Natural killer cell (primary cell): ENCODE results near the gene INPP1. TPM values are rescaled to one million over a fixed set of nuclear protein-coding genes. Genes with fewer than 3 reads are reported as not detected.

Experiments used
- ATAC-seq, 3 donors: fragments of 150-1000 bp in 2 of 3; fragments of 200-7000 bp in 1 of 3; cut with Tn5 transposase; 1 replicate in 1 of 3; 2 replicates in 2 of 3; pipeline ENCODE4 v1.10.0; 2021; ENCODE audit warnings: mild to moderate bottlenecking in 2 of 3, moderate library complexity in 2 of 3
- DNase-seq, 2 donors: peaks; one replicate each; pipeline versions ENCODE4 v3.0.0 to v3.0.0-alpha.2; 2013 to 2021; ENCODE audit warnings: mixed read lengths in 1 of 2
- H3K27ac ChIP-seq: one replicate; pipeline ENCODE4 v1.5.1; 2013; ENCODE audit warnings: mild to moderate bottlenecking, low read length
- H3K27me3 ChIP-seq: one replicate; pipeline ENCODE4 v1.6.1; 2013; ENCODE audit warnings: low read length; ENCODE audit not compliant: control insufficient read depth, insufficient read depth
- H3K36me3 ChIP-seq: one replicate; pipeline ENCODE4 v1.6.1; 2013; ENCODE audit warnings: low read length; ENCODE audit not compliant: control insufficient read depth, insufficient read depth
- H3K4me1 ChIP-seq: one replicate; pipeline ENCODE4 v1.6.1; 2013; ENCODE audit warnings: low read length; ENCODE audit not compliant: control insufficient read depth, insufficient read depth
- H3K4me3 ChIP-seq: one replicate; pipeline ENCODE4 v1.5.1; 2013; ENCODE audit warnings: low read length
- H3K9me3 ChIP-seq: one replicate; pipeline ENCODE4 v1.6.1; 2013; ENCODE audit warnings: low read length; ENCODE audit not compliant: control insufficient read depth, insufficient read depth
- H3K27ac Mint-ChIP-seq, 2 donors: one replicate each; pipeline ENCODE4 v1.8.0; 2022; ENCODE audit warnings: mild to moderate bottlenecking in 2 of 2, mixed read lengths in 2 of 2, moderate library complexity in 1 of 2
- H3K27me3 Mint-ChIP-seq, 2 donors: one replicate each; pipeline ENCODE4 v1.8.0; 2022; ENCODE audit warnings: low read depth in 2 of 2, mixed read lengths in 2 of 2
- H3K36me3 Mint-ChIP-seq: one replicate; pipeline ENCODE4 v1.8.0; 2022; ENCODE audit warnings: mixed read lengths
- H3K4me1 Mint-ChIP-seq, 2 donors: one replicate each; pipeline ENCODE4 v1.8.0; 2022; ENCODE audit warnings: mixed read lengths in 2 of 2
- H3K4me3 Mint-ChIP-seq: one replicate; pipeline ENCODE4 v1.8.0; 2022; ENCODE audit warnings: mild to moderate bottlenecking, moderate library complexity, mixed read lengths
- H3K9me3 Mint-ChIP-seq, 2 donors: one replicate each; pipeline ENCODE4 v1.8.0; 2022; ENCODE audit warnings: mixed read lengths in 2 of 2
- WGBS: methylation state at CpG from one replicate; pipeline ENCODE4 v1.1.7; 2013; ENCODE audit warnings: missing lambda C conversion rate; ENCODE audit not compliant: insufficient coverage; 5-methylcytosine and 5-hydroxymethylcytosine counted together
- intact Hi-C: fragments of 100-400 bp; cut with micrococcal nuclease; formaldehyde crosslinking; loops from one replicate; pipeline ENCODE4 v1.14.2; 2022
- total RNA-seq, 4 donors: library from RNA; stranded (reverse); fragments of 120-200 nt in 1 of 4; gene quantifications; one replicate each; pipeline versions ENCODE4 v1.2.3 to v1.2.4, GENCODE V29; 2013 to 2022
- TF ChIP-seq, protein P1 (sequence below): fragments of 200-600 bp; IDR thresholded peaks from one replicate; pipeline ENCODE4 v1.8.0; 2022; ENCODE audit warnings: antibody characterized with exemption

INPP1 gene
- total RNA-seq, 3 donors from 2014 or later (not counting 1 experiment from before 2014, with no cell fraction given) = 9.5 to 16.7 (median 9.6) TPM

DNA sequence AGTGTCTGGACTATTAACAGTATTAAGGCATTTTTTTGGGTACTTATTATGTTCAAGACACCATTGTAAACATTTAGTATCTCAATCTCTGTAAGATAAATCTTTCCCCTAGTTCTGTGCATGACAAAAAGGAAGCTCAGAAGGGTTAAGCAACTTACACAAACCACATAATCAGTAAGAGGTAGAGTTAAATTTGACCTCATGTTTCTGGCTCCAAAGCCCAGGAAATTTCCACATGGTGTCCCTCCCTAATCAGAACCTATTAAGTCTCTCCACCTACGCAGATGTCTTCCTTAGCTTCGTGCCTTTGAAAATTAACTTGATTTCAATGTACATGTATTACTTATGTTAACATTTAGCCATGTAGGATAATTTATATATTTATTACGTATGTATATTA is 66.8 kb downstream of the INPP1 start:
- Histone ChIP-seq H3K9me3 (no peaks in the 10 kb centered on the region), H3K27me3 (no peaks in the 10 kb centered on the region), H3K27ac (no peak overlapping the region), H3K36me3 (no peaks in the 10 kb centered on the region), H3K4me3 (no peak overlapping the region), H3K4me1 (peaks cover 21% of the 10 kb centered on the region)
- TF ChIP-seq, protein P1, sequence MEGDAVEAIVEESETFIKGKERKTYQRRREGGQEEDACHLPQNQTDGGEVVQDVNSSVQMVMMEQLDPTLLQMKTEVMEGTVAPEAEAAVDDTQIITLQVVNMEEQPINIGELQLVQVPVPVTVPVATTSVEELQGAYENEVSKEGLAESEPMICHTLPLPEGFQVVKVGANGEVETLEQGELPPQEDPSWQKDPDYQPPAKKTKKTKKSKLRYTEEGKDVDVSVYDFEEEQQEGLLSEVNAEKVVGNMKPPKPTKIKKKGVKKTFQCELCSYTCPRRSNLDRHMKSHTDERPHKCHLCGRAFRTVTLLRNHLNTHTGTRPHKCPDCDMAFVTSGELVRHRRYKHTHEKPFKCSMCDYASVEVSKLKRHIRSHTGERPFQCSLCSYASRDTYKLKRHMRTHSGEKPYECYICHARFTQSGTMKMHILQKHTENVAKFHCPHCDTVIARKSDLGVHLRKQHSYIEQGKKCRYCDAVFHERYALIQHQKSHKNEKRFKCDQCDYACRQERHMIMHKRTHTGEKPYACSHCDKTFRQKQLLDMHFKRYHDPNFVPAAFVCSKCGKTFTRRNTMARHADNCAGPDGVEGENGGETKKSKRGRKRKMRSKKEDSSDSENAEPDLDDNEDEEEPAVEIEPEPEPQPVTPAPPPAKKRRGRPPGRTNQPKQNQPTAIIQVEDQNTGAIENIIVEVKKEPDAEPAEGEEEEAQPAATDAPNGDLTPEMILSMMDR = no peak
- H3K27ac Mint-ChIP-seq = peak overlapping the region in 1 of 2 donors; percentile 83
- ATAC-seq (no peak), DNase-seq (no peak)
- whole genome bisulfite sequencing = no CpG with 5 or more reads among the region's 3 CpGs
- H3K36me3 Mint-ChIP-seq = no peaks in the 10 kb centered on the region
- intact Hi-C loops = no loop called here
- no peaks in the 10 kb centered on the region for H3K9me3 Mint-ChIP-seq
- H3K4me3 Mint-ChIP-seq = peak overlapping the region; percentile 90
- H3K4me1 Mint-ChIP-seq = peaks cover 27 to 34% of the 10 kb centered on the region in 2 donors
- H3K27me3 Mint-ChIP-seq = no peaks in the 10 kb centered on the region

DNA sequence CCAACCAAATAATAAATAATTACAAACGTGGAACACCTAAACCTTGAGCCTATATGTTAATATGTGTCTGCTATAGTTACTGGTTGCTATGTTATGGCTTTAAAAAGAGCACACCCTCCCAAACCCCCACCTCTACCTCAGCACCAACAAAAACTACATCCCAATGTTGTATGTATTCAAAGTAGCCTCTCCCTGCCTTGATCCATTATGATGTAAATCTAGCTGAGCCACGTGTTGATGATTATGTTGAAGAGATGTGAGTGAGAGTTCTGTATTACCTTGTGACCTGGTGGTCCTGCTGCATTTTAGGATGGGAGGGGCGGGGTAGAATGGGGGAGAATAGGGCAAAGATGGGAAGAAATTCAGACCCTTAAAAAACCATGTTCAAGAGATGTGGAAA is 69.6 kb downstream of the INPP1 start:
- Mint-ChIP-seq H3K4me1 (peaks cover 34 to 46% of the 10 kb centered on the region in 2 donors), H3K27ac (peak overlapping the region; percentile 7 to 71), H3K4me3 (no peak overlapping the region), H3K9me3 (no peaks in the 10 kb centered on the region), H3K27me3 (no peaks in the 10 kb centered on the region), H3K36me3 (no peaks in the 10 kb centered on the region)
- DNase-seq (no peak), ATAC-seq (no peak)
- Histone ChIP-seq H3K36me3 (no peaks in the 10 kb centered on the region), H3K27me3 (no peaks in the 10 kb centered on the region), H3K4me1 (peaks cover 22% of the 10 kb centered on the region), H3K9me3 (no peaks in the 10 kb centered on the region), H3K27ac (no peak overlapping the region), H3K4me3 (no peak overlapping the region)
- intact Hi-C loops = no loop called here
- TF ChIP-seq, protein P1 = no peak
- 86% methylated on average over 2 of the region's 3 CpGs for WGBS

DNA sequence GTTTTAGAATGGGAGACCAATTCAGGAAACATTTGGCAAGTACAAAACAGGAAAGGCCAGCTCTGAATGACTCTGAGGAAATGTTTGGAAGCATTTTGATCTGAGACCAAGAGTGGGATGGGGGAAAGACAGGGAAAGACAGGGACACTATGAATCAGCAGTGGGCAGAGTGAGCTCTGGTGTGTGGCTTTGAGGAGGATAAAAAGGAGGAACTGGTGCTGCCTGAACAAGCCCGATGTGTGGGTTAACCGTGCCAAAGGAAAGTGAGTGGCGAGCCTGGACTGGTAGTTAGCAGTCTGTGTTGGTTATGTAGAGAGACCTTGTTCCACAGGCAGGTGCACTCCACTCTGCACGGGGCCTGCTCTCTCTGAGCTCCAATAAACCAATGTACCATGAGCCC is 70.0 kb downstream of the INPP1 start:
- no peaks in the 10 kb centered on the region for H3K36me3 Mint-ChIP-seq
- no peak for DNase-seq

More for the DNA sequence above, 70.0 kb downstream of the INPP1 start:
- H3K27me3 Mint-ChIP-seq = no peaks in the 10 kb centered on the region
- H3K4me3 ChIP-seq = no peak overlapping the region
- peaks cover 37 to 46% of the 10 kb centered on the region in 2 donors for H3K4me1 Mint-ChIP-seq
- H3K9me3 Mint-ChIP-seq = no peaks in the 10 kb centered on the region
- no peaks in the 10 kb centered on the region for H3K36me3 ChIP-seq
- no peak overlapping the region for H3K27ac ChIP-seq
- H3K9me3 ChIP-seq = no peaks in the 10 kb centered on the region
- TF ChIP-seq, protein P1 = no peak
- no peak for ATAC-seq
- H3K27ac Mint-ChIP-seq = peak overlapping the region; percentile 7 to 71
- WGBS = 57% methylated on average over 4 of the region's 4 CpGs
- H3K27me3 ChIP-seq = no peaks in the 10 kb centered on the region
- H3K4me1 ChIP-seq = peaks cover 22% of the 10 kb centered on the region
- H3K4me3 Mint-ChIP-seq = no peak overlapping the region
- intact Hi-C loops = no loop called here
